HL-60 (cell line): ENCODE measurements around the gene DCAF17.

Experiments used
- GABPA ChIP-seq: IDR thresholded peaks from 2 replicates; pipeline ENCODE4 v1.6.1; 2012; ENCODE audit warnings: low read depth
- POLR2AphosphoS5 ChIP-seq: IDR thresholded peaks from 2 replicates; pipeline ENCODE4 v1.6.1; 2012; ENCODE audit warnings: low read depth
- SPI1 ChIP-seq: IDR thresholded peaks from 2 replicates; pipeline ENCODE4 v1.6.1; 2012; ENCODE audit warnings: low read depth, mild to moderate bottlenecking, borderline replicate concordance
- TF ChIP-seq, protein P1 (sequence below): IDR thresholded peaks from one replicate; pipeline ENCODE4 v1.5.1; 2011; ENCODE audit warnings: low read length, control low read depth, inconsistent platforms; ENCODE audit not compliant: insufficient read depth
- TF ChIP-seq, protein P2 (sequence below): IDR thresholded peaks from 2 replicates; pipeline ENCODE4 v1.6.1; 2012; ENCODE audit warnings: low read depth; ENCODE audit not compliant: insufficient replicate concordance

DNA sequence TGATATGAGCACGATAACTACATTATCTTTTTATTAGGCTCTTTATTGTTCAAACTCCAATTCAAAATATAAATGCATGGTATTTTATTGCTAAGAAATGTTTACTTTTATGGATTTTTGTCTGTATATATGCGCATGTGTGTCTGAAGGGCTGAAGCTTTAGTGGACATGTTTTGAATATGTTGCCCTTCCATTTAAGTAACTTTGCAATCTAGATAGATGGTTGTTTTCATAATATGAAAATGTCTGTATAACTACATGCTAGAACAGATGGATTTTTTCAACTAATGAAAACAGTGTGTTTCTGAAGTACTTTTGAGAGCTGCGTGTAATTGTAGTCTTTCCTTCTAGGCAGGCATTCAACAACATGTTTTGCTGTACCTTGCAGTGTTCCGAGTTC lies 18.7 kb downstream of the DCAF17 start:
- TF ChIP-seq, protein P1, sequence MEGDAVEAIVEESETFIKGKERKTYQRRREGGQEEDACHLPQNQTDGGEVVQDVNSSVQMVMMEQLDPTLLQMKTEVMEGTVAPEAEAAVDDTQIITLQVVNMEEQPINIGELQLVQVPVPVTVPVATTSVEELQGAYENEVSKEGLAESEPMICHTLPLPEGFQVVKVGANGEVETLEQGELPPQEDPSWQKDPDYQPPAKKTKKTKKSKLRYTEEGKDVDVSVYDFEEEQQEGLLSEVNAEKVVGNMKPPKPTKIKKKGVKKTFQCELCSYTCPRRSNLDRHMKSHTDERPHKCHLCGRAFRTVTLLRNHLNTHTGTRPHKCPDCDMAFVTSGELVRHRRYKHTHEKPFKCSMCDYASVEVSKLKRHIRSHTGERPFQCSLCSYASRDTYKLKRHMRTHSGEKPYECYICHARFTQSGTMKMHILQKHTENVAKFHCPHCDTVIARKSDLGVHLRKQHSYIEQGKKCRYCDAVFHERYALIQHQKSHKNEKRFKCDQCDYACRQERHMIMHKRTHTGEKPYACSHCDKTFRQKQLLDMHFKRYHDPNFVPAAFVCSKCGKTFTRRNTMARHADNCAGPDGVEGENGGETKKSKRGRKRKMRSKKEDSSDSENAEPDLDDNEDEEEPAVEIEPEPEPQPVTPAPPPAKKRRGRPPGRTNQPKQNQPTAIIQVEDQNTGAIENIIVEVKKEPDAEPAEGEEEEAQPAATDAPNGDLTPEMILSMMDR = no peak
- TF ChIP-seq POLR2AphosphoS5 = no peak
- TF ChIP-seq GABPA = no peak
- TF ChIP-seq, protein P2, sequence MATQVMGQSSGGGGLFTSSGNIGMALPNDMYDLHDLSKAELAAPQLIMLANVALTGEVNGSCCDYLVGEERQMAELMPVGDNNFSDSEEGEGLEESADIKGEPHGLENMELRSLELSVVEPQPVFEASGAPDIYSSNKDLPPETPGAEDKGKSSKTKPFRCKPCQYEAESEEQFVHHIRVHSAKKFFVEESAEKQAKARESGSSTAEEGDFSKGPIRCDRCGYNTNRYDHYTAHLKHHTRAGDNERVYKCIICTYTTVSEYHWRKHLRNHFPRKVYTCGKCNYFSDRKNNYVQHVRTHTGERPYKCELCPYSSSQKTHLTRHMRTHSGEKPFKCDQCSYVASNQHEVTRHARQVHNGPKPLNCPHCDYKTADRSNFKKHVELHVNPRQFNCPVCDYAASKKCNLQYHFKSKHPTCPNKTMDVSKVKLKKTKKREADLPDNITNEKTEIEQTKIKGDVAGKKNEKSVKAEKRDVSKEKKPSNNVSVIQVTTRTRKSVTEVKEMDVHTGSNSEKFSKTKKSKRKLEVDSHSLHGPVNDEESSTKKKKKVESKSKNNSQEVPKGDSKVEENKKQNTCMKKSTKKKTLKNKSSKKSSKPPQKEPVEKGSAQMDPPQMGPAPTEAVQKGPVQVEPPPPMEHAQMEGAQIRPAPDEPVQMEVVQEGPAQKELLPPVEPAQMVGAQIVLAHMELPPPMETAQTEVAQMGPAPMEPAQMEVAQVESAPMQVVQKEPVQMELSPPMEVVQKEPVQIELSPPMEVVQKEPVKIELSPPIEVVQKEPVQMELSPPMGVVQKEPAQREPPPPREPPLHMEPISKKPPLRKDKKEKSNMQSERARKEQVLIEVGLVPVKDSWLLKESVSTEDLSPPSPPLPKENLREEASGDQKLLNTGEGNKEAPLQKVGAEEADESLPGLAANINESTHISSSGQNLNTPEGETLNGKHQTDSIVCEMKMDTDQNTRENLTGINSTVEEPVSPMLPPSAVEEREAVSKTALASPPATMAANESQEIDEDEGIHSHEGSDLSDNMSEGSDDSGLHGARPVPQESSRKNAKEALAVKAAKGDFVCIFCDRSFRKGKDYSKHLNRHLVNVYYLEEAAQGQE = no peak
- TF ChIP-seq SPI1 = no peak
